SK-N-SH treated with all-trans-retinoic acid at 6 μM for 48 hours (cell line): ENCODE data around the gene CXCL10.

Source experiments
- ATAC-seq: fragments of 200-7000 bp; cut with Tn5 transposase; 3 replicates; pipeline ENCODE4 v1.9.1; 2020; ENCODE audit warnings: mild to moderate bottlenecking, moderate library complexity
- ARNTL ChIP-seq: fragments of 450-650 bp; formaldehyde crosslinking; IDR thresholded peaks from 2 replicates; pipeline ENCODE4 v1.5.0; 2020; ENCODE audit warnings: low read depth, mild to moderate bottlenecking, moderate library complexity, borderline replicate concordance
- BACH2 ChIP-seq: fragments of 250-450 bp; sonication (Bioruptor Pico); IDR thresholded peaks from 2 replicates; pipeline ENCODE4 v1.9.0; 2021; ENCODE audit warnings: mild to moderate bottlenecking, borderline replicate concordance
- CSDC2 ChIP-seq: fragments of 250-450 bp; sonication (Bioruptor Pico); IDR thresholded peaks from 2 replicates; pipeline ENCODE4 v1.5.0; 2020; ENCODE audit warnings: mild to moderate bottlenecking, moderate library complexity
- ESRRG ChIP-seq: fragments of 250-450 bp; sonication (Bioruptor Pico); IDR thresholded peaks from 2 replicates; pipeline ENCODE4 v1.6.1; 2021; ENCODE audit warnings: mild to moderate bottlenecking
- GLIS3 ChIP-seq: fragments of 250-450 bp; sonication (Bioruptor Pico); IDR thresholded peaks from 2 replicates; pipeline ENCODE4 v1.5.0; 2020; ENCODE audit warnings: mild to moderate bottlenecking, moderate library complexity
- ISL1 ChIP-seq: fragments of 250-450 bp; sonication (Bioruptor Pico); IDR thresholded peaks from 2 replicates; pipeline ENCODE4 v2.1.2; 2022; ENCODE audit warnings: mild to moderate bottlenecking, moderate library complexity
- OSR1 ChIP-seq: fragments of 250-450 bp; sonication (Bioruptor Pico); IDR thresholded peaks from 2 replicates; pipeline ENCODE4 v1.8.0; 2022; ENCODE audit warnings: moderate library complexity, mild to moderate bottlenecking, inconsistent platforms
- PPARA ChIP-seq: fragments of 250-450 bp; sonication (Bioruptor Pico); IDR thresholded peaks from 2 replicates; pipeline ENCODE4 v1.5.0; 2020; ENCODE audit warnings: mild to moderate bottlenecking, borderline replicate concordance
- RARB ChIP-seq: fragments of 250-450 bp; sonication (Bioruptor Pico); IDR thresholded peaks from 2 replicates; pipeline ENCODE4 v1.8.0; 2021; ENCODE audit warnings: mild to moderate bottlenecking, moderate library complexity
- SNAI2 ChIP-seq: fragments of 250-450 bp; sonication (Bioruptor Pico); IDR thresholded peaks from 2 replicates; pipeline ENCODE4 v1.5.0; 2020; ENCODE audit warnings: mild to moderate bottlenecking, moderate library complexity
- TCF4 ChIP-seq: fragments of 250-450 bp; sonication (Bioruptor Pico); IDR thresholded peaks from 2 replicates; pipeline ENCODE4 v1.8.0; 2021; ENCODE audit warnings: mild to moderate bottlenecking, moderate library complexity, borderline replicate concordance
- TOX ChIP-seq: fragments of 250-450 bp; sonication (Bioruptor Pico); IDR thresholded peaks from 2 replicates; pipeline ENCODE4 v1.8.0; 2021; ENCODE audit warnings: mild to moderate bottlenecking, moderate library complexity, borderline replicate concordance
- ZFP3 ChIP-seq: fragments of 250-450 bp; sonication (Bioruptor Pico); IDR thresholded peaks from 2 replicates; pipeline ENCODE4 v1.5.0; 2020; ENCODE audit warnings: mild to moderate bottlenecking, moderate library complexity
- ZFP30 ChIP-seq: fragments of 450-650 bp; formaldehyde crosslinking; IDR thresholded peaks from 2 replicates; pipeline ENCODE4 v1.5.0; 2022; ENCODE audit warnings: mild to moderate bottlenecking, moderate library complexity
- ZNF70 ChIP-seq: fragments of 450-650 bp; formaldehyde crosslinking; IDR thresholded peaks from 2 replicates; pipeline ENCODE4 v1.5.0; 2020; ENCODE audit warnings: mild to moderate bottlenecking, moderate library complexity
- TF ChIP-seq, protein P1 (sequence below): fragments of 250-450 bp; sonication (Bioruptor Pico); IDR thresholded peaks from 2 replicates; pipeline ENCODE4 v1.5.1; 2020; ENCODE audit warnings: low read depth, mild to moderate bottlenecking, moderate library complexity
- TF ChIP-seq, protein P2 (sequence below): fragments of 250-450 bp; sonication (Bioruptor Pico); IDR thresholded peaks from 2 replicates; pipeline ENCODE4 v1.5.0; 2020; ENCODE audit warnings: mild to moderate bottlenecking, moderate library complexity
- TF ChIP-seq, protein P3 (sequence below): fragments of 250-450 bp; sonication (Bioruptor Pico); IDR thresholded peaks from 2 replicates; pipeline ENCODE4 v1.8.0; 2020; ENCODE audit warnings: mild to moderate bottlenecking, moderate library complexity, borderline replicate concordance
- TF ChIP-seq, protein P4 (sequence below): fragments of 250-450 bp; sonication (Bioruptor Pico); IDR thresholded peaks from 2 replicates; pipeline ENCODE4 v1.5.1; 2021; ENCODE audit warnings: mild to moderate bottlenecking, moderate library complexity

Gene CXCL10

DNA sequence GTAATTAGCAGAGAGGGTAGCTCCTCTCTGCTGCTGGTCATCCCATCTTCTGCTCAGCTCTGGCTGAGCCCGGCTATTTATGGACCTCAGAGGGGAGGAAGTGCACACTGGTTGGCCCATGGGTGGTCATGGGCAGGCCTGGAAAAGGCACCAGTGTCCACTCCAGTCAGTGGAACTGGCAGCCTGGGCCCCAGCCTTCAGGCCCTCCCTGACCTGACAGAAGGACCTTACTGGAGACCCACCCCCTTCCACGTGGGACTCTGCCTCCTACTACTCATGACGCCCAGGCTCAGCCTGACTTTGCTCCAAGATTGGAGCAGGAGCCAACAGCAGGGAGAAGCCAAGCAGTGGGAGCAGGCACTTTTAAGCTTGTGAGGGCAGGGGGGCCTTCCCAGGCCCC lies 43.2 kb upstream of the CXCL10 start:
- TF ChIP-seq ISL1 (no peak), BACH2 (CRISPR knock-in tag) (no peak), ZFP3 (CRISPR knock-in tag) (no peak), TOX (CRISPR knock-in tag) (no peak), RARB (no peak), ESRRG (no peak), ZFP30 (no peak), ZNF70 (no peak), GLIS3 (CRISPR knock-in tag) (no peak), PPARA (CRISPR knock-in tag) (no peak)
- TF ChIP-seq, protein P1, sequence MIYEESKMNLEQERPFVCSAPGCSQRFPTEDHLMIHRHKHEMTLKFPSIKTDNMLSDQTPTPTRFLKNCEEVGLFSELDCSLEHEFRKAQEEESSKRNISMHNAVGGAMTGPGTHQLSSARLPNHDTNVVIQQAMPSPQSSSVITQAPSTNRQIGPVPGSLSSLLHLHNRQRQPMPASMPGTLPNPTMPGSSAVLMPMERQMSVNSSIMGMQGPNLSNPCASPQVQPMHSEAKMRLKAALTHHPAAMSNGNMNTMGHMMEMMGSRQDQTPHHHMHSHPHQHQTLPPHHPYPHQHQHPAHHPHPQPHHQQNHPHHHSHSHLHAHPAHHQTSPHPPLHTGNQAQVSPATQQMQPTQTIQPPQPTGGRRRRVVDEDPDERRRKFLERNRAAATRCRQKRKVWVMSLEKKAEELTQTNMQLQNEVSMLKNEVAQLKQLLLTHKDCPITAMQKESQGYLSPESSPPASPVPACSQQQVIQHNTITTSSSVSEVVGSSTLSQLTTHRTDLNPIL (CRISPR knock-in tag): no peak
- TF ChIP-seq, protein P2, sequence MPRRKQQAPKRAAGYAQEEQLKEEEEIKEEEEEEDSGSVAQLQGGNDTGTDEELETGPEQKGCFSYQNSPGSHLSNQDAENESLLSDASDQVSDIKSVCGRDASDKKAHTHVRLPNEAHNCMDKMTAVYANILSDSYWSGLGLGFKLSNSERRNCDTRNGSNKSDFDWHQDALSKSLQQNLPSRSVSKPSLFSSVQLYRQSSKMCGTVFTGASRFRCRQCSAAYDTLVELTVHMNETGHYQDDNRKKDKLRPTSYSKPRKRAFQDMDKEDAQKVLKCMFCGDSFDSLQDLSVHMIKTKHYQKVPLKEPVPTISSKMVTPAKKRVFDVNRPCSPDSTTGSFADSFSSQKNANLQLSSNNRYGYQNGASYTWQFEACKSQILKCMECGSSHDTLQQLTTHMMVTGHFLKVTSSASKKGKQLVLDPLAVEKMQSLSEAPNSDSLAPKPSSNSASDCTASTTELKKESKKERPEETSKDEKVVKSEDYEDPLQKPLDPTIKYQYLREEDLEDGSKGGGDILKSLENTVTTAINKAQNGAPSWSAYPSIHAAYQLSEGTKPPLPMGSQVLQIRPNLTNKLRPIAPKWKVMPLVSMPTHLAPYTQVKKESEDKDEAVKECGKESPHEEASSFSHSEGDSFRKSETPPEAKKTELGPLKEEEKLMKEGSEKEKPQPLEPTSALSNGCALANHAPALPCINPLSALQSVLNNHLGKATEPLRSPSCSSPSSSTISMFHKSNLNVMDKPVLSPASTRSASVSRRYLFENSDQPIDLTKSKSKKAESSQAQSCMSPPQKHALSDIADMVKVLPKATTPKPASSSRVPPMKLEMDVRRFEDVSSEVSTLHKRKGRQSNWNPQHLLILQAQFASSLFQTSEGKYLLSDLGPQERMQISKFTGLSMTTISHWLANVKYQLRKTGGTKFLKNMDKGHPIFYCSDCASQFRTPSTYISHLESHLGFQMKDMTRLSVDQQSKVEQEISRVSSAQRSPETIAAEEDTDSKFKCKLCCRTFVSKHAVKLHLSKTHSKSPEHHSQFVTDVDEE (CRISPR knock-in tag): no peak
- ATAC-seq: no peak

DNA sequence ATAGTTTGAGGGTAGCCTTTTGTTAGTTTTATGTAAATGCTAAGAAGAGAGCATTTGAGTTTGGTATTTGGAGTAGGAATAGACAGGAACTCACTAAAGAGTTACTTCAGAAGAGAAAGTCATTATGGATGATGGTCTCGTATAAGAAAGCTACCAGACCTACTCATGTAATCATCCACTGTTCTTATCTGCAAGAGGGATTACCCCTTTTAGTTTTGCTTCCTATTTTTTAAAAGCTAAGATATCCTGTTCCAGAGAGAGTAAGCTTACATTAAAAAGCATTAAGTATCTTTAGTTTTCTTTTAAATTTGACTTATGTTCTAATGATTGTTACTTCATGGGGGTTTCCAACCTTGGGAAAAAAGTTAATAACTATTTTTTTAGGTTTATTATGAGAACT lies 38.7 kb upstream of the CXCL10 start:
- TF ChIP-seq ESRRG: no peak
- no peak for TF ChIP-seq ZFP30
- TF ChIP-seq GLIS3 (CRISPR knock-in tag): no peak
- TF ChIP-seq PPARA (CRISPR knock-in tag): no peak
- no peak for TF ChIP-seq ZFP3 (CRISPR knock-in tag)
- no peak for TF ChIP-seq ZNF70
- no peak for TF ChIP-seq TCF4 (CRISPR knock-in tag)
- no peak for TF ChIP-seq ISL1
- no peak for TF ChIP-seq RARB
- TF ChIP-seq, protein P2 (CRISPR knock-in tag): no peak
- TF ChIP-seq SNAI2 (CRISPR knock-in tag): no peak
- TF ChIP-seq ARNTL (CRISPR knock-in tag): no peak
- TF ChIP-seq, protein P3, sequence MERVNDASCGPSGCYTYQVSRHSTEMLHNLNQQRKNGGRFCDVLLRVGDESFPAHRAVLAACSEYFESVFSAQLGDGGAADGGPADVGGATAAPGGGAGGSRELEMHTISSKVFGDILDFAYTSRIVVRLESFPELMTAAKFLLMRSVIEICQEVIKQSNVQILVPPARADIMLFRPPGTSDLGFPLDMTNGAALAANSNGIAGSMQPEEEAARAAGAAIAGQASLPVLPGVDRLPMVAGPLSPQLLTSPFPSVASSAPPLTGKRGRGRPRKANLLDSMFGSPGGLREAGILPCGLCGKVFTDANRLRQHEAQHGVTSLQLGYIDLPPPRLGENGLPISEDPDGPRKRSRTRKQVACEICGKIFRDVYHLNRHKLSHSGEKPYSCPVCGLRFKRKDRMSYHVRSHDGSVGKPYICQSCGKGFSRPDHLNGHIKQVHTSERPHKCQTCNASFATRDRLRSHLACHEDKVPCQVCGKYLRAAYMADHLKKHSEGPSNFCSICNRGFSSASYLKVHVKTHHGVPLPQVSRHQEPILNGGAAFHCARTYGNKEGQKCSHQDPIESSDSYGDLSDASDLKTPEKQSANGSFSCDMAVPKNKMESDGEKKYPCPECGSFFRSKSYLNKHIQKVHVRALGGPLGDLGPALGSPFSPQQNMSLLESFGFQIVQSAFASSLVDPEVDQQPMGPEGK: no peak
- no peak for TF ChIP-seq OSR1 (CRISPR knock-in tag)
- TF ChIP-seq CSDC2 (CRISPR knock-in tag): no peak
- TF ChIP-seq, protein P1 (CRISPR knock-in tag): no peak
- no peak for TF ChIP-seq TOX (CRISPR knock-in tag)
- TF ChIP-seq, all 23 proteins: peak for 0
- ATAC-seq: no peak

DNA sequence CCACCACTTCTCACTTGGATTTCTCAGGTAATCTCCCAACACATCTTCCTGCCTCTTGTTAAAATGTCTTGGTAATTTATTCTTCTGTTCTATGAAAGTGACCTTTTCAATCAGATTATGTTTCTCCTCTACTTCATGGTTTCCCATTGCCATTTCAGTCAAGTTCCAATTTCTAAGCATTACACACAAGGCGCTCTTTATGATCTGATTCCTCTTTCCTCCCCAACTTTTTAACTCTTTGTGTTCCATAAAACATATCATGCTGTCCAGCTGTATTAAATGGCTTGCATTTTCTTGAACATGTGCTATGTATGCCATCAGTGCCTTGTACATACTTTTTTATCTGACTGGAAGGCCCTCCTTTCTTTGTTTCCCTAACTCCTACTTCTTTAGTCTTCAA lies 38.1 kb upstream of the CXCL10 start:
- no peak for TF ChIP-seq PPARA (CRISPR knock-in tag)
- no peak for TF ChIP-seq ARNTL (CRISPR knock-in tag)
- TF ChIP-seq, protein P4, sequence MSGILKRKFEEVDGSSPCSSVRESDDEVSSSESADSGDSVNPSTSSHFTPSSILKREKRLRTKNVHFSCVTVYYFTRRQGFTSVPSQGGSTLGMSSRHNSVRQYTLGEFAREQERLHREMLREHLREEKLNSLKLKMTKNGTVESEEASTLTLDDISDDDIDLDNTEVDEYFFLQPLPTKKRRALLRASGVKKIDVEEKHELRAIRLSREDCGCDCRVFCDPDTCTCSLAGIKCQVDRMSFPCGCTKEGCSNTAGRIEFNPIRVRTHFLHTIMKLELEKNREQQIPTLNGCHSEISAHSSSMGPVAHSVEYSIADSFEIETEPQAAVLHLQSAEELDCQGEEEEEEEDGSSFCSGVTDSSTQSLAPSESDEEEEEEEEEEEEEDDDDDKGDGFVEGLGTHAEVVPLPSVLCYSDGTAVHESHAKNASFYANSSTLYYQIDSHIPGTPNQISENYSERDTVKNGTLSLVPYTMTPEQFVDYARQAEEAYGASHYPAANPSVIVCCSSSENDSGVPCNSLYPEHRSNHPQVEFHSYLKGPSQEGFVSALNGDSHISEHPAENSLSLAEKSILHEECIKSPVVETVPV: no peak
- ATAC-seq: no peak
